OCI-LY7 (cell line): Measurements from ENCODE around the gene SERPINA1. TPM values are rescaled to one million over a fixed set of nuclear protein-coding genes. Genes with fewer than 3 reads are reported as not detected.

ENCODE experiments used
- BruUV-seq: library from RNA; stranded (reverse); fragments of 400-500 nt; replicated peaks from 2 replicates; lab custom pipeline; 2021; lab: Mats Ljungman, UMichigan
- CTCF ChIA-PET: fragments of 300-600 bp; sonication (Branson Sonifier 250); formaldehyde crosslinking; loops from one replicate; lab custom pipeline; 2022; ENCODE audit warnings: antibody characterized with exemption; ENCODE audit not compliant: unreplicated experiment; lab: Charles Lee
- POLR2A ChIA-PET: fragments of 300-600 bp; sonication (Branson Sonifier 250); formaldehyde crosslinking; loops from one replicate; lab custom pipeline; 2022; ENCODE audit warnings: antibody characterized with exemption; lab: Charles Lee
- DNase-seq: peaks from one replicate; pipeline ENCODE4 v3.0.0-alpha.2; 2015; ENCODE audit warnings: low spot score
- H2AFZ ChIP-seq: fragments of 200-600 bp; sonication (generic), shearing (Covaris generic); 2 replicates; pipeline ENCODE4 v1.6.1; 2014; ENCODE audit warnings: mild to moderate bottlenecking, antibody characterized with exemption, low read length, moderate library complexity
- H3K27ac ChIP-seq: fragments of 200-600 bp; sonication (generic); 2 replicates; pipeline ENCODE4 v1.5.1; 2014; ENCODE audit warnings: mixed run types, low read depth, mild to moderate bottlenecking, moderate library complexity, low read length, inconsistent platforms; ENCODE audit not compliant: poor library complexity, severe bottlenecking
- H3K36me3 ChIP-seq: fragments of 200-600 bp; sonication (generic); 2 replicates; pipeline ENCODE4 v1.6.1; 2014; ENCODE audit warnings: mild to moderate bottlenecking, antibody characterized with exemption, low read length, moderate library complexity, mixed read lengths; ENCODE audit not compliant: insufficient read depth
- H3K4me1 ChIP-seq: fragments of 200-600 bp; sonication (generic); 2 replicates; pipeline ENCODE4 v1.5.1; 2014; ENCODE audit warnings: mild to moderate bottlenecking, low read length; ENCODE audit not compliant: insufficient read depth, poor library complexity, severe bottlenecking
- H3K4me2 ChIP-seq: fragments of 200-600 bp; sonication (generic); 2 replicates; pipeline ENCODE4 v1.6.1; 2014; ENCODE audit warnings: mild to moderate bottlenecking, low read length
- H3K4me3 ChIP-seq: fragments of 200-600 bp; sonication (generic); 2 replicates; pipeline ENCODE4 v1.5.1; 2014; ENCODE audit warnings: mild to moderate bottlenecking, low read depth, low read length; ENCODE audit not compliant: poor library complexity, severe bottlenecking
- H3K79me2 ChIP-seq: fragments of 200-600 bp; sonication (generic); 2 replicates; pipeline ENCODE4 v1.6.1; 2016; ENCODE audit warnings: low read depth, mild to moderate bottlenecking, low read length, moderate library complexity, mixed read lengths; ENCODE audit not compliant: insufficient read depth
- H3K9me2 ChIP-seq: fragments of 200-600 bp; sonication (generic); 2 replicates; pipeline ENCODE4 v1.6.1; 2016; ENCODE audit warnings: mild to moderate bottlenecking, low read length, mixed read lengths; ENCODE audit not compliant: insufficient read depth
- H3K9me3 ChIP-seq: fragments of 200-600 bp; sonication (generic); 2 replicates; pipeline ENCODE4 v1.6.1; 2014; ENCODE audit warnings: mild to moderate bottlenecking, mixed run types, low read length, mixed read lengths
- H4K20me1 ChIP-seq: fragments of 200-600 bp; sonication (generic); 2 replicates; pipeline ENCODE4 v1.6.1; 2014; ENCODE audit warnings: mild to moderate bottlenecking, antibody characterized with exemption, low read length, moderate library complexity, mixed read lengths; ENCODE audit not compliant: insufficient read depth
- CTCF ChIP-seq: fragments of 200-600 bp; sonication (generic); conservative IDR thresholded peaks from 2 replicates; pipeline ENCODE4 v1.5.1; 2014; ENCODE audit warnings: mild to moderate bottlenecking, antibody characterized with exemption, low read length, moderate library complexity, mixed read lengths
- EZH2phosphoT487 ChIP-seq: fragments of 200-600 bp; sonication (generic); IDR thresholded peaks from 2 replicates; pipeline ENCODE4 v1.6.1; 2018; ENCODE audit warnings: low read depth, borderline replicate concordance, mild to moderate bottlenecking, mixed run types, antibody characterized with exemption, low read length, moderate library complexity, mixed read lengths
- intact Hi-C: fragments of 100-400 bp; cut with micrococcal nuclease; formaldehyde crosslinking; loops from one replicate; pipeline ENCODE4 v1.10.0; 2022; ENCODE audit not compliant: unreplicated experiment
- total RNA-seq, 2 experiments: library from RNA; depleted of rRNA in 1 of 2; stranded (reverse); fragments of >200 nt in 1 of 2; shearing (Covaris generic) in 1 of 2; gene quantifications; 2 replicates each; pipeline ENCODE4 v1.2.3, GENCODE V29; 2014 to 2022

The SERPINA1 gene
- total RNA-seq, 2 experiments from 2014 or later, result not detected

- Histone ChIP-seq H2AFZ (no peak overlapping the region), H4K20me1 (no peaks in the 10 kb centered on the region), H3K4me3 (no peak overlapping the region), H3K9me3 (no peaks in the 10 kb centered on the region), H3K4me1 (no peaks in the 10 kb centered on the region), H3K4me2 (no peak overlapping the region), H3K36me3 (no peaks in the 10 kb centered on the region), H3K27ac (no peak overlapping the region), H3K9me2 (no peaks in the 10 kb centered on the region), H3K79me2 (no peaks in the 10 kb centered on the region)
- no TSS peak for BruUV-seq
- TF ChIP-seq EZH2phosphoT487, result no peak
- TF ChIP-seq CTCF, result no peak
- no peak for DNase-seq
- ChIA-PET POLR2A (no interaction called here), CTCF (no interaction called here)
- intact Hi-C loops, result no loop called here
Observed at GRCh38 chr14:94342334-94342934, 46.0 kb downstream of the SERPINA1 start.

GRCh38 chr14:94341656-94342333 lies 46.6 kb downstream of the SERPINA1 start:
- Histone ChIP-seq H3K4me1 (no peaks in the 10 kb centered on the region), H4K20me1 (no peaks in the 10 kb centered on the region), H3K4me3 (no peak overlapping the region), H3K4me2 (no peak overlapping the region), H3K36me3 (no peaks in the 10 kb centered on the region), H3K9me3 (no peaks in the 10 kb centered on the region), H3K9me2 (no peaks in the 10 kb centered on the region), H2AFZ (no peak overlapping the region), H3K27ac (no peak overlapping the region), H3K79me2 (no peaks in the 10 kb centered on the region)
- intact Hi-C loops, result no loop called here
- ChIA-PET CTCF (no interaction called here), POLR2A (interaction anchor here (0.6 kb wide), 1 partner anchor 483 kb away, joined by 3 read pairs; no protein-coding TSS in a partner anchor)
- DNase-seq, result no peak
- BruUV-seq, result no TSS peak
- TF ChIP-seq EZH2phosphoT487 (no peak), CTCF (no peak)

GRCh38 chr14:94340533-94340932 lies 47.9 kb downstream of the SERPINA1 start:
- DNase-seq, result no peak
- Histone ChIP-seq H4K20me1 (no peaks in the 10 kb centered on the region), H2AFZ (no peak overlapping the region), H3K27ac (no peak overlapping the region), H3K9me3 (no peaks in the 10 kb centered on the region), H3K4me2 (no peak overlapping the region), H3K79me2 (no peaks in the 10 kb centered on the region), H3K4me1 (no peaks in the 10 kb centered on the region), H3K4me3 (no peak overlapping the region), H3K36me3 (no peaks in the 10 kb centered on the region), H3K9me2 (no peaks in the 10 kb centered on the region)
- intact Hi-C loops, result no loop called here
- TF ChIP-seq CTCF (no peak), EZH2phosphoT487 (no peak)
- BruUV-seq, result no TSS peak
- ChIA-PET CTCF (no interaction called here), POLR2A (no interaction called here)
